Activated effector memory CD4-positive, alpha-beta T cell treated with Interleukin-2 at 50 U/mL for 16 hours (primary cell): Measurements from ENCODE around the gene SUMO1.
"Not testable (repeated sequence)": the region's sequence is repeated elsewhere in the genome, so short reads cannot be mapped to it uniquely, and the experiment has no call there.

Experiments
- DNase-seq: peaks from one replicate; pipeline ENCODE4 v3.0.0-alpha.2; 2020

SUMO1 gene

GRCh38 chr2:202238234-202239197, at the start of gene SUMO1:
Gene SUMO1 (minus strand): TSS chr2:202238597. CDS start chr2:202238451, 146 bp downstream.
- peak; percentile 89 for DNase-seq

GRCh38 chr2:202286595-202286994, 48.2 kb upstream of the SUMO1 start:
- DNase-seq: no peak

DNA sequence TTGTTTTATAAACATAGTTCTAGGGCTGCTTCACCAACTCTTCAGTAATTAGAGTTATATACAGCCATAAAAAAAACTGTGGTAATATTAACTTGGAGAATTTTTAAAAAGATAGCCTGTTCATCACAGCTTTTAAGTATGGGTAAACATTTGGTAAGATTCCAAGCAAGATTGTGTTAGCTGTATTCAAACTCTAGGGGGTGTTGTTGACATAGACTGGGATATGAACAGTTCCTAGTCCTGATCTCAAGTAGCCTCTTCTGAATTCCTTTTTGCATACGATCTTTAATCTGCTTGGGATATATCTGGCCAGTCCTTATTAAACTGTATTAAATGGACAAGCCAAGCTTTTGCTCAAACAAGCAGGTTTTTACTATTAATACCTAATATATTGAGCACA, 40.5 kb upstream of the SUMO1 start:
- DNase-seq: no peak

DNA sequence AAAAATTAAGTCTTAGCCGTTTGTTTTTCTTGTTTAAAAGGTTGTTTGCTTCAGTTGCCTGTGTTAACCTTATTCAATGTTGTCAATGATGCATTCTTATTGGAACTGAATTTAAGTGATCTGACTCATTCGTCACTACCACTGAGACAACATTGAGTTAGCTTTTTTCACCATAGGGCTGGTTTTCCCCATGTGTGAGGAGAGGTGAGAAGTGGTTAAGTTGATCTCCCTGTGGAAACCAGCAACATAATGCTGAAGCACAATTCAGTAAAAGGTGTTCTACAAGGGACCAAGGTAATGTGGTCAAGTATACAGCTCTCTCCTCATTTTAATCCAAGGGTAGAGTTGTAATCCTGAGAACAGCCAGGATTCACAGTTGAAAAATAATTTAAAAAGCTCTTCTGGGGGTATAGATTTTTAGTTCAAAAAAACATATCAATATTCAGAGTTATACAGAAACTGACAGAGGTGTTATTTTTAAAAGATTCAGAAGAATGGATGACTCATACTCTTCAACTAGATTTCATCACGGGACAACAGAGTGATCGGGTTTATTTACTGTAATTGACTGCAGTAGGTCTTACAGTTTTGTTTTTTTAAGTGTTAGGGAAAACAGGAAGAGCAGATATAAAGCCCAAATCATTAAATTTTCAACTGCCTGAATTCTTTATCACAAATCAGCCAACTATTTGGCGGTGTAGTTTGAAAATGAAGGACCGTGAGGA, 39.8 kb upstream of the SUMO1 start:
- DNase-seq: no peak

- not testable (repeated sequence) for DNase-seq
Observed at GRCh38 chr2:202276078-202276720, 37.8 kb upstream of the SUMO1 start.

- DNase-seq: no peak
Observed at GRCh38 chr2:202270487-202270886, 32.1 kb upstream of the SUMO1 start.

DNA sequence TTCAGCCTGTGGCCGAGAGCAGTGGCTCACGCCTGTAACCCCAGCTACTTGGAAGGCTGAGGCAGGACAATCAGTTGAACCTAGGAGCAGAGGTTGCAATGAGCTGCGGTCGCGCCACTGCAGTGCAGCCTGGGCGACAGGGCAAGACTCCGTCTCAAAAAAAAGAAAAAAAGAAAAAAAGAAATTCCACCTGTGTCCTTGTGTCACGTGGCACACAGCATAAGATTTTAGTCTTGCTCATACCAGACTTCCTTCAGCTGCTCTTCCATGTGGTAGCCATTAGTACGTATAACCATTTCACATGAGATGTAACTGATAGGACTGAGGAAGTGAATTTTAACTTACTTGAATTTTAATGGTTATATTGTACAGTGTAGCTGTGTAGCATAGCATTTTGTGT, 31.2 kb upstream of the SUMO1 start:
- DNase-seq: no peak

- DNase-seq: no peak
Observed at GRCh38 chr2:202267495-202267894, 29.1 kb upstream of the SUMO1 start.

DNA sequence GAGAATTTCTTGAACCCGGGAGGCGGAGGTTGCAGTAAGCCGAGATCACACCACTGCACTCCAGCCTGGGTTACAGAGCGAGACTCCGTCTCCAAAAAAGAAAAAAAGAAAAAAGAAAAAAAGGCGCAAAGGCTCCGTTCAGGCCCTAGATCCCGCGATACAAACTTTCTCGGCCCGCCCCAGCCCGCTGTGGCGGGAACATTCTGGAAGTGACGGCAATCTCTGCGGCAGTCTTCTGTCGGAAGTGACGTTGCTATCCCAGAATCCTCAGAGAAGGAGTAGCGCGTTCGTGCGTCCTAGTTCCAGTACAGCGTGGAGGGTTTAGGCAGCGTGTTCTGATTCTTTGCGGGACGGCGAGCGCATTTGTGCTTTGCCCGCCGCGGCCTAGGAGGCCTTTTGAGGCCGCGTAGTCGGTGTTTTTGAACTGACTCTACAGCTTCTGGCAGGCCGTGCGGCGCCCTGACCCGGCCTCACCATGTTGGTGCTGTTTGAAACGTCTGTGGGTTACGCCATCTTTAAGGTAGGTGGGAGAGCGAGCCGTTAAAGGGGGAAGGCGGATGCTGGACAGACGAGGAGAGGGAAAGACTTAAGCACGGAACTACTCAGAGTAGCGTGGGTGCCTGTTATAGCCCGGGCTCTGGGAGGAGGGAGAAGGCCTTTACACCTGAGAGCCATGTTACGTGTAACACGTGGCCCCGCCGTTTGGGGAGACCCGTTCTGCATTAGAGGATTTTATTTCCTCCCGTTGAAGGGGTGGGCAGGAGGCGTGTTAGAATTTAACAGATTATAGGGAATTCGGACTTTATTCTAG, 27.3 kb upstream of the SUMO1 start, which contains the start of gene NOP58:
NOP58 (plus strand) TSS at position 297 of the 811 bp plus-strand sequence; CDS start at position 476, 179 bp downstream.
- DNase-seq: peak; percentile 83

DNA sequence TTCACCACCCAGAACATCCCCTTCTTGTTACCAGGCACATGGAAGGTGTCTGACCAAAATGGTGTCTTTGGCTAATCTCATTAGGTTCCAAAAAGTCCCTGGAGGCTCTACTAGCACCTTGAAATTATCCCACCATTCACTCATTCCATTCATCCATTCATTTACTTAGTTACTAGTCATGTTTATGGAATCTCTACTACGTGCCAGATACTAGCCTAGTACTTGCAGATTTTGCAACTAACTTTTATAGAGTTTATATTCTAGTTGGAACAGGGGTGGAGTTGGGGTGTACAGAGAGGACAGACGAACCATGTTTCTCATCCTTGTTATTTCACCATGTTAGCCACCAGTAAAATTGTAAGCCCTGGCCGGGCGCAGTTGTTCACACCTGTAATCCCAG, 23.1 kb upstream of the SUMO1 start:
- no peak for DNase-seq

- no peak for DNase-seq
Observed at GRCh38 chr2:202251494-202251893, 13.1 kb upstream of the SUMO1 start.

DNA sequence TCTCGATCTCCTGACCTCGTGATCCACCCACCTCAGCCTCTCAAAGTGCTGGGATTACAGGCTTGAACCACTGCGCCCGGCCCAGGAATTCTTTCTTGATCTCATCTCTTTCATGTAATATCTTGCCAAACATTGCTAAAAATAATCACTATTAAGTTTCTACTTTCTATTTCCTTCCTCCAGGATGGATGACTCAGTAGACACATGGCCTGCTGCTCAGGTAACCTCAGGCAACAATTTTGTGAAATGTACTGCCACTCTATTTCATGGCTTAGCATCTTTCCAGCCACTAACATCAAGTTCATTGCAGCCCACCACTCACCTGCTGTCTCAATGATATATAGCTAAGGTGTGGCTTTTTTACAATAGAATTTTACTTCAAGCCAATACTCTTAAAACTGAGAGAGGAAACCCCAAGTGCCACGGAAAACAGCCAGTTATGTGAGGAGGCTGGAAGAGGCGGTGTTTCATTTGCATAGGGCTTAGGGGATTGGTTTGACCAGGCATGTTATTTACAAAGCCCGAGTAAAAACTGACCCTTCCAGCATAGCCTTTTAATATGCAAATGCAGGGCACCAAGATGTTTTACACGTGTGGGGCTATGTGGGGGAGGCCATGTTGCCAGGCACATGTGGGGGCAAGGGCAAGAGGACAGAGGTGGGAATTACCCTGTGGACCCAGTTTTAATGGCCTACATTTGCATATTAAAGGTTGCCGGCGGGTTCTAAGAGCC, 11.3 kb upstream of the SUMO1 start:
- no peak for DNase-seq

DNA sequence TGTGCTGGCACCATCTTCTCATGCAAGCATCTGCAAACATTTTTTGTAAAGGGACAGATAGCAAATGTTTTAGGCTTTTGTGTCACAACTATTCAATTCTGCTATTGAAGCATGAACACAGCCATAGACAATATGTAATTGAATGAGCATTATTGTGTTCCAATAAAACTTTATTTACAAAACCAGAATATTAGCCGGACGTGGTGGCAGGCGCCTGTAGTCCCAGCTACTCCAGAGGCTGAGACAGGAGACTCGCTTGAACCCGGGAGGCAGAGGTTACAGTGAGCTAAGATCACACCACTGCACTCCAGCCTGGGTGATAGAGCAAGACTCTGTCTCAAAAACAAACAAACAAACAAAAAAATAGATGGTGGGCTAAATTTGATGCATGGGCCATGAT, 9.3 kb upstream of the SUMO1 start:
- not testable (repeated sequence) for DNase-seq

GRCh38 chr2:202237787-202238233, 587 bp downstream of the SUMO1 start:
- DNase-seq: peak; percentile 9

GRCh38 chr2:202221873-202222272, 16.5 kb downstream of the SUMO1 start:
- no peak for DNase-seq

DNA sequence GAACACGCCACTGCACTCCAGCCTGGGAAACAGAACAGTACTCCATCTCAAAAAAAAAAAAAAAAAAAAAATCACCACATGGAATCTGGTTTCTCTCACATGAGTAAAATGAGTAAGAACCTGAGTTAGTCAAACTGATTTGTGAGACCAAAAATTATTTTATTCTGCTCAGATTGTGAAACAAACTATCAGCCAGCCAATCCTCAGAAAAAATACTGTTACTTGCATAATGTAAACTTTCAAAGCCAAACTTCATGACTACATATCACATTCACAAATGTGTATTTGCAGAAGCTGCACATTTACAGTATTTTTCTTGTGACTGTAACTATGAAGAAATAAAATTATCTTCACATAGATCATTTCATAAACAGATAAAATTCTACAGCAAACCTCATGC, 23.2 kb downstream of the SUMO1 start:
- no peak for DNase-seq

DNA sequence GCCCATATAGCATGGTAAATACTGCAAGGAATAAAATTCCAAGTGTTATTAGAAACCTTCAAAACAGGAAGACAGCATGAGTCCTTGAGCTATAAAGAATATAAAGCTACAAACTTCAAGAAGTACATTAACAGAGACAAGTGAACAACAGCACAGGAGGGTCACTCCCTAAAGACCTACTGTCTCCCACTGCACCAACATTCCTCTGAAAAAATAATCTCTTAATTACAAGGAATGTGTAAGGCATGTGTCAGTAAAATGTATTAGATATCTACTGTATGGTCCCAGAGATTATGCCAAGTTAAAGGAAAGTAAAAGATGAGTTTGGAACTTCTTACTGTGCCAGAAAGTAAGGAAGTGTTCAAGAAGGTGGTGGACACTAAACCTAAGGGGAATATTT, 29.9 kb downstream of the SUMO1 start:
- DNase-seq: no peak

DNA sequence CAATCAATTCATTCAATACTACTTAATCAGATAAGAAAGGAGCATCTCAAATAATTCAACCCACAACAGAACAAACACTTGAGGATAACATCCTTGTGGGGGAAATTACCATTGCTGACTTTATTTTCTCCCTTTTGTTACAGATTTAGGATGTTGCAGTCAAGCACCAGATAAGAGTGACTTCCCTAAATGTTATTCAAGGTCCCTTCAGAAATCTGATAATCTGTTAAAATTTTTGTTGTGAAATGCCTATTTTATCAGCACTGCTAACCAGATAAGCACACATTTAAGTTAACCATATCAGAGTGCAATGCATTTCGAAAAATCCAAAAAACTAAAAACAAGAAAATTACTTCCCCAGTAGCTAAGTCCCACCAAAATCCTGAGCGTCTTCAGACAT, 33.5 kb downstream of the SUMO1 start:
- no peak for DNase-seq

- DNase-seq: no peak
Observed at GRCh38 chr2:202203348-202203747, 35.0 kb downstream of the SUMO1 start.

DNA sequence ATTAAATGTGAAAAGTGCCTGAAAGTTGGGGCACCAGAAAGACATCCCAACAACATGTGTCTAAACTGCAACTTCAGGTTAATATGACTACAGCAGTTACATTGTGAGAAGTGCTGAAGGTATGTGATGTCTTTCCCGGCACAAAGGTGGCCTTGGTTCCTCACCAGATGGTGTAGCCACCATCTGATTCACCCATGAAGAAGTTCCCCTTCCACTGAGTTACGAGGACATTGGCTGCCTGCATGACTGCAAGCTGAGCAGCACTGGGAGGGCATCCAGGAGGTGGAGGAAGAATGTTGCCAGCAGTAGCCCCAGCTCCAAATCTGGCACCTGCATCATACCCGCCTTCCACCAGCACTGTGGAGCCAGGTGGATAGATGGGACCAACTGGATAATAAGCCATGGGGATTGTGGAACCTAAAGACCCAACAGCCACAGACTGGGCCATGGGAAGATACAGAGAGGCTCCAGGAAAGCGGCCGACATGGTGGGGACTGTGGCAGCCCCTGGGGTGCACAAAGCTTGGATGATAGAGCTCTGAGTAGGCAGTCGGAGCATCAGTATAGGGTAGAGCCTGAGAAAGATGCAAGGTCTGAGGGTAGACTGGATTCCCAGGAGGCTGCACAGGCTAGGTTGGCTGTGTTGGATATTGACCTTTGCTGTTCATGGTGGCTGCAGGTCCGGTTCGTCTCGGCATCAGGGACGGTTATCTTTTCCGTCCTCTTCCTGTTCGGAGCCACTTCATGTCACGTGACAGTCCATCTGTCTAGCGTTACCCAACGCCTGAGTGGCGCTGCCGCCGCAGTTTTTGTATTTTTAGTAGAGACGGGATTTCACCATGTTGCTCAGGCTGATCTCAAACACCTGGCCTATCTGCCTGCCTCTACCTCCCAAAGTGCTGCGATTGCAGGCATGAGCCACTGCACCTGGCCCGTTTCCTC, 36.9 kb downstream of the SUMO1 start:
- DNase-seq: no peak
